GM12874 (cell line): ENCODE results near the gene LRP1-AS.

Experiments
- CTCF ChIP-seq: IDR thresholded peaks from 2 replicates; pipeline ENCODE4 v1.5.1; 2011; ENCODE audit warnings: low read depth, mild to moderate bottlenecking, control low read depth, low read length, moderate library complexity; ENCODE audit not compliant: insufficient read depth

The LRP1-AS gene

DNA sequence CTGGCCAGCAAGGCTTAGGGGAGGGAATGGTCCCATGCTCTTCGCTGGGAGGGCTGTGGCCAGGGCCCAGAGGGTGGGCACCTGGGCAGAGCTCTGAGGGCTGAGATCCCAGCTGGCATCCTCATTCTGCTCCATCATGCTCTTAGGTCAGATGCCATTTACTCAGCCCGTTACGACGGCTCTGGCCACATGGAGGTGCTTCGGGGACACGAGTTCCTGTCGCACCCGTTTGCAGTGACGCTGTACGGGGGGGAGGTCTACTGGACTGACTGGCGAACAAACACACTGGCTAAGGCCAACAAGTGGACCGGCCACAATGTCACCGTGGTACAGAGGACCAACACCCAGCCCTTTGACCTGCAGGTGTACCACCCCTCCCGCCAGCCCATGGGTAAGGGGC lies 30.8 kb upstream of the LRP1-AS start:
- no peak for TF ChIP-seq CTCF

DNA sequence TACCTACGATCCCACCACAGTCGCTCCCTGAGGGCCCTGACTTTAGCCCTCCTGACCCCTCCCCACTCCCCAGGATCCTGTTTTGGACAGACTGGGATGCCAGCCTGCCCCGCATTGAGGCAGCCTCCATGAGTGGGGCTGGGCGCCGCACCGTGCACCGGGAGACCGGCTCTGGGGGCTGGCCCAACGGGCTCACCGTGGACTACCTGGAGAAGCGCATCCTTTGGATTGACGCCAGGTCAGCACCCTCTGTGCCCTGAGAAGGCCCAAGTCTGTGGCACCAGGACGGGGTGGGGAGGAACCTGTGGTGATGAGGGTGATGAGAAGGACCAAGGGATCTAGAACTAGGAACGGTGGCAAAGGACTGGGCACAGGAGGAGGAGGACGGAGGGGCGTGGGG lies 29.9 kb upstream of the LRP1-AS start:
- no peak for TF ChIP-seq CTCF

GRCh38 chr12:57176846-57177245 lies 29.4 kb upstream of the LRP1-AS start:
- TF ChIP-seq CTCF: no peak

- TF ChIP-seq CTCF: no peak
These were observed 28.7 kb upstream of the LRP1-AS start for GRCh38 chr12:57176139-57176477.

DNA sequence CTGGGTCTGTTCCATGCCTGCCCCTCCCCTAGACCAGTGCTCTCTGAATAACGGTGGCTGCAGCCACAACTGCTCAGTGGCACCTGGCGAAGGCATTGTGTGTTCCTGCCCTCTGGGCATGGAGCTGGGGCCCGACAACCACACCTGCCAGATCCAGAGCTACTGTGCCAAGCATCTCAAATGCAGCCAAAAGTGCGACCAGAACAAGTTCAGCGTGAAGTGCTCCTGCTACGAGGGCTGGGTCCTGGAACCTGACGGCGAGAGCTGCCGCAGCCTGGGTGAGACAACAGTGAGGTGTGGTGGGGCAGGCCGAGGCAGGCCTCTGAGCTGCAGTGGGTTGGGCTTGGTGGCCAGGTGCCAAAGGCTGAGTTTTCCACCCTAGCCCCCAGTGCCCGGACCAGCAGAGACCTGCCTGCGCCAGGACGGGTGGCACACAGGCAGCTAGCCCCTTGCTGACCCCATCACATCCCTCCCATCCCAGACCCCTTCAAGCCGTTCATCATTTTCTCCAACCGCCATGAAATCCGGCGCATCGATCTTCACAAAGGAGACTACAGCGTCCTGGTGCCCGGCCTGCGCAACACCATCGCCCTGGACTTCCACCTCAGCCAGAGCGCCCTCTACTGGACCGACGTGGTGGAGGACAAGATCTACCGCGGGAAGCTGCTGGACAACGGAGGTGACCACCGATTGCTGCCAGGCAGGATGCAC lies 28.2 kb upstream of the LRP1-AS start:
- TF ChIP-seq CTCF: peak; percentile 60

- no peak for TF ChIP-seq CTCF
These were observed 26.3 kb upstream of the LRP1-AS start for GRCh38 chr12:57173683-57174082.

DNA sequence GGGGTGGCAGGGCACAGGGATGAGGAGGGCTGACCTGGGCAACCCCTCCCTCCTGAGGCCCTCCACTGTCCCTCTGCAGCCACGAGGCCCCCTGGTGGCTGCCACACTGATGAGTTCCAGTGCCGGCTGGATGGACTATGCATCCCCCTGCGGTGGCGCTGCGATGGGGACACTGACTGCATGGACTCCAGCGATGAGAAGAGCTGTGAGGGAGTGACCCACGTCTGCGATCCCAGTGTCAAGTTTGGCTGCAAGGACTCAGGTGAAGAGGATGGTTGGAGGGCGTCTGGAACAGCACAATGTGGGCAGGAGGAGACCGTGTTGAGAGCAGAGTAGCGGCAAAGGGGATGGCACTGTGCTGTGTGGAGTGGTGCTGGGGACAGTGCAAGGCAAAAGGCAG lies 25.7 kb upstream of the LRP1-AS start:
- TF ChIP-seq CTCF: peak; percentile 74
